Measurements from ENCODE around the gene CLCN3.
"Not testable (repeated sequence)": the region's sequence is repeated elsewhere in the genome, so short reads cannot be mapped to it uniquely, and the experiment has no call there.

CLCN3 gene

DNA sequence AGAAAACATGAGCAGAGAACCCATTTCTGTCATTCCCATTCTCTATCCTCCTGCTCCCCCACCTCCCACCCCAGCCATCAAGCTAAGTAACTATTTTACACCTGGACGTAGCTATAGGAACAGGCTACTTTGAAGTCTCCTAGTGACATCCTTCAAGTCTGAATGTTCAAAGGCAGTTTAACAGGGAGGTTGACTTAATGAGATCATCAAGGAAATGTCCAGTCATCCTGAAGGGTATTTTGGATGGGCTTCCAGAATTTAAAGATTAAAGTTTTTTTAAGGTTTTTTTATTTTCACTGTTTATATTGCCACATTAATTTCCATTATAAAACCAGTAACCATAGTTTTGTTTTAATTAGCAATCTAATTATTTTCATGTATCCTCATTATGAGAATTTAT is 96.3 kb downstream of the CLCN3 start:
- DNase-seq, result no peak

DNA sequence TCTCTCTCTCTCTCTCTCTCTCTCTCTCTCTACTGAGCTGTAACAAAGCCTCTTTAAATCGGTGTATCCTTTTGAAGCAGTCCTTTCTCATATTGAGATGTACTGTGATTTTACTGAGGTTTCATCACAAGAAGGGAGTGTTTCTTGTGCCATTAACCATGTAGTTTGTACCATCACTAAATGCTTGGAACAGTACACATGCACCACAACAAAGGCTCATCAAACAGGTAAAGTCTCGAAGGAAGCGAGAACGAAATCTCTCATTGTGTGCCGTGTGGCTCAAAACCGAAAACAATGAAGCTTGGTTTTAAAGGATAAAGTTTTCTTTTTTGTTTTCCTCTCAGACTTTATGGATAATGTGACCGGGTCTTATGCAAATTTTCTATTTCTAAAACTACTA is 100.2 kb downstream of the CLCN3 start:
- no peak for DNase-seq

DNA sequence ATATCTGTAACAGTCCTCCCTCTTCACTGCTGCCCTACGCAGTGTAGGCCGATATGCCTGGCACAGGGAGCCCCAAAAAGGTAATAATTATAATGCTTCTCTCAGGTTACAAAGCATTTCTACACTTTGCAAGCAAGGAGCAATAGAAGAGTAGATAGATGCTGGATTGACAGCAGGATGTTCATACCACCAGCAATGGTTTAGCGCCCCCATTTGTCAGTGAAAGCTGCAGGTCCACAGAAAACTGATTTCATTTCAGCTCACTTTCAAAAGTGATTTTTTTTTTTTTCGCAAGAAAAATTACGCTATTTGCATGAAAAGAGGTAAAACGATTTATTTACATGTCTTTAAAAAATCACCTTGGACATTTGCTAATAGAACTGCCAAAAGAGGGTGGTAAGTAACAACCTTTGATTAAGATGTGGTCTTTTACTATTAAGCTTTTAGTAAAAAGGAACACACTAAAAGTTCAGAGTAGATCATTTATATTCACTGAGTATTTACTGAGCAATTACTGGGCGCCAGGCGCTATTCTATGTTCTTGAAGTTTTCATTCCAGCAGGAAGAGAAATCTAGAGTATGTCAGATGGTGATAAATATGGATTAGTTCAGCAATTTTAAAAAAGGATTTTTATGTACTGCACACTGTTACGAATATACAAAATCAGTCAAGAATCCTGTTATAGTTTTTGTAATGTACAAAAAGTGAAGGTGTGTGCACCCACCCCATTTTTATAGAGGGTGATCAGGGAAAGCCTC is 103.0 kb downstream of the CLCN3 start:
- no peak for DNase-seq

GRCh38 chr4:169724260-169724659 is 103.9 kb downstream of the CLCN3 start:
- DNase-seq, result no peak

GRCh38 chr4:169727616-169728015 is 107.2 kb downstream of the CLCN3 start:
- DNase-seq, result no peak

DNA sequence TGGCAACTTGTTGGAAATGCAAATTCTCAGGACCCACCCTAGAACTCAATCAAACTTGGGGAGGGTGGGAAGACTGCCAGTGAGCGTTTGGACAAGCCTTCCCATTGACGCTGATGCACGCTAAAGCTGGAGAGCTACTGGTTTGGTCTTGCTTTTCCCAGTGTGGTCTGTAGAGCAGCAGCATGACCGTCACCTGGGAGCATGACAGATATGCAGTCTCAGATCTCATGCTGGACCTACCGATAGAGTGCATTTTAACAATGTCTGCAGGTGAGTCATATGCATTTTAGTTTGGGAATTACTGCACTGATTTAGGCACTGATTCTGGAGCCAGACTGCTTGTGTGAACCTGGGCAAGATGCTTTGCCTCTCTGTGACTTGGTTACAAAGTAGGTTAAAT is 110.2 kb downstream of the CLCN3 start:
- no peak for DNase-seq

DNA sequence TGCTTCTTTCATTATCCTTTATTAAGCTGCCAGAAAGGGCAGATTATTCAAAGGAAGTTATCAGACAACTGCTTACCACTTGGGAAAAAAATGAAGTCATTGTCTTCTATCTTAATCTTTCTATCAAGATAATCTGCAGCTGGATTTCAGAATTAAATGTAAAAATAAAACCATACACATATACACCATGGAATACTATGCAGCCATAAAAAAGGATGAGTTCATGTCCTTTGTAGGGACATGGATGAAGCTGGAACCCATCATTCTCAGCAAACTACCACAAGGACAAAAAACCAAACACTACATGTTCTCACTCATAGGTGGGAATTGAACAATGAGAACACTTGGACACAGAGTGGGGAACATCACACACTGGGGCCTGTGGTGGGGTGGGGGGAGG is 118.2 kb downstream of the CLCN3 start:
- DNase-seq, result not testable (repeated sequence)

DNA sequence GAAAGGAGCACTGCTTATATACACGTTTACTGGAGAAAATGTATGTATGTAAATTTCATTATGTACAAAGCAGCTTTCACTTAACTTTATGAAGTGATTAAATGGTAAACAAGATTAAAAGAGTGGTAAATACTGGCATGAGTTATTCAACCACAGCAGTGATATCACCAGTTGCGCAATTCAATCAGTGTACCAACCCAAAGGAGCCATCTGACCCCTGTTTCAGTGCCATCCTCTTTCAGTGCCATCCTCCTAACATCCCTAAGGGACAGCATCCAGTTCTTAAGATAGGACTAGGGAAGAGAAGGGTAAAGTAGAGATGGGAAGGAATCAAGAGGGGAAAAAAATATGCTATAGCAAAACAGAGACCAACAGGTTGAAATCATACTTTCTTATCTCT is 121.2 kb downstream of the CLCN3 start:
- DNase-seq, result no peak

DNA sequence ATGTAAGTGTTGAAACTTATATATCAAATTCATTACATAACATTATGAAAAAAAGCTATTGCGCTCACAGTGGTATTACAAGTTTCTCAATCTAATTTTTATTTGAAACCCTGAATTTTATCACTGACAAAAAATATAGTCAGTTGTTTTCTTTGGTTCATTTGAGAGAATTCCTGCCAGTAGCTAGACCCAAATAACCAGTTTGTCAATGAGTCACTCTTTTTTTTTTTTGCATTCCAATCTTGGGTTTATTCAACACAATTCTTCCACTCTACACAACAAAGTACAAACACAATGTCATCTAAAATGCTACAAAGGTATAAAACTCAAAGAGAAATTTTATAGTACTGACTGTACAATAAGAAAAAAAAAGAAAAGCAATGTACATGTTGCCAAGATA is 124.2 kb downstream of the CLCN3 start:
- no peak for DNase-seq

GRCh38 chr4:169745291-169745690 is 124.9 kb downstream of the CLCN3 start:
- DNase-seq, result no peak

GRCh38 chr4:169756971-169757574 is 136.7 kb downstream of the CLCN3 start:
- peak; percentile 35 for DNase-seq

GRCh38 chr4:169757575-169758184 is 137.3 kb downstream of the CLCN3 start, which contains the start of gene HPF1:
TSS of gene HPF1 (minus strand) at chr4:169757944. CDS start at chr4:169757877, 67 bp downstream.
- DNase-seq, result peak; percentile 95

DNA sequence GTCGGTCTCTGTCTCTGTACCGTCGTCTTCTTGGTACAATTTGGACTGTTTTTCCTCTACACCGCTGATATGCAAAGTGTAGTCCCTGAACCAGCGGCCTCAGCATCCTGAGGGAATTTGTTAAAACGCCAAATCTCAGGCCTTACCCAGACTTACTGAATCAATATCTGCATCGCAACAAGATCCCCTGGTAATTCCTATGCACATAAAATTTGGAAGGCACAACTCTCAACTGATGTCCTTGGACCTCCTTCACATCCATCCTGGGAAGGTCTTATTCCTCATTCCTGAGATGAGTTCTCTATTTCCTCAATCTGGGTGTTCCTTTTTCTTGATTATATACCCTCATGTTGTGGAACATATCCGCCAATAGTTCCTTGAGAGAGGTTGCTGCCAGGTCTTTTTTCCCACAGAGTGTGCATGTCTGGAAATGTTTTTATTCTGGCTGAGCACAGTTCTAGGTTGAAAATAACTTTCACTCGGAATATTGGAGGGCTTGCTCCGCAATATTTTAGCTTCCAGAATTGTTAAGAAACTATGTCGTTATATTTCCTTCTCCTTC is 138.1 kb downstream of the CLCN3 start:
- no peak for DNase-seq

- no peak for DNase-seq
Measured at GRCh38 chr4:169761846-169762245, 141.5 kb downstream of the CLCN3 start.

DNA sequence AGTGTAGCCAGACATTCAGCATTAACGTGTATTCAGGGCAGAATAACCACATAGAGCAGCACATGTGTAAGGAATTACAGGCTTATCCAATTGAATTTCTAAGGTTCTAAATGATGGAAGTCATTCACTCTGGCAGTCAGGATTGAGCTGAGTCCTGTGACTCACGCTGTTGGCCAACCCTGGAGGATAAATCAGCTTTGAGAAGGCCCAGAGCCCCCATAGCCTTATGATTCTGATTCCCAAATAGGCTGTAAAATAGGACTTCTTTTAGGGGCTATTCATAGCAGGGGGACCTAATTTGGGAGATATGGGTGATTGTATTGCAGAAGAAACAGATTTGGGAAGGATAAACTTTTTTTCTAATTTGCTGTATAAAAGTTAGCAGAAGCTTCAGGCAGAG is 145.5 kb downstream of the CLCN3 start:
- no peak for DNase-seq

- no peak for DNase-seq
Measured at GRCh38 chr4:169766741-169767140, 146.4 kb downstream of the CLCN3 start.

DNA sequence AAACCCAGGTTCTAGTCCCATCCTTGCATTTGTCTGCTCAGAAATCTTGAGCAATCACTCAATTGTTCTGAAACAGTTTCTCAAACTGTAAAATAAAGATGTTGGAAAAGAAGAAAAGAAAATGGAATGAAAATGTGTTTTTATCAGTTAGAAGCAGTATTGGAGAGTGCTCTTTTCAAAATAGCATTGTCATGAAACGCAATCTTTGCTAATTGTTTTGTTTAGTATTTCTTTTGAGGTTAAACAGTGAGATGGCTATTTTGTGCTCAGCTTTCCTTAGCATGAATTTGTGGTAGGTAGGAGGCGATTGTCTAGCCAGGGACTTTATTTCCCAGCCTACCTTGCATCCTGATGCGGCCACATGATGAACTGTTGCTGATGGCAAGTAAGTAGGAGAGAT is 148.0 kb downstream of the CLCN3 start:
- DNase-seq, result no peak

DNA sequence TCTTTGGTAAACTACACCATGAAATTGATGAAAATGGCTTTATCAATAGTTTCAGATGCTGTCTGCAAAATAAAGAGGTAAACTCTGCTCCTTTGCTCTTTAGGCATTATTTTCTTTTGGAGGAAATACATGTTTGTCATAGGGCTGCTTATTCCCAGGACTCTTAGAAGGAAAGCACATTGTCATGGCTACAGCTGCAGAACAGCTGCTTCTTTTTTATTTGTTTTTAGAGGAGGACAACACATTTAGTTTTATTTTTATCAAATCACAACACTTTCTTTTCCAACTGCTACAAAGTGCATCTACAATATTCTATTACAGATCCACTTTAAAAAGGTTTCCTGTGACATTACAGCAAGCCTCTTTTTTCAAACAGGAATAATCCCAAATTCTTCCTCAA is 150.0 kb downstream of the CLCN3 start:
- no peak for DNase-seq

DNA sequence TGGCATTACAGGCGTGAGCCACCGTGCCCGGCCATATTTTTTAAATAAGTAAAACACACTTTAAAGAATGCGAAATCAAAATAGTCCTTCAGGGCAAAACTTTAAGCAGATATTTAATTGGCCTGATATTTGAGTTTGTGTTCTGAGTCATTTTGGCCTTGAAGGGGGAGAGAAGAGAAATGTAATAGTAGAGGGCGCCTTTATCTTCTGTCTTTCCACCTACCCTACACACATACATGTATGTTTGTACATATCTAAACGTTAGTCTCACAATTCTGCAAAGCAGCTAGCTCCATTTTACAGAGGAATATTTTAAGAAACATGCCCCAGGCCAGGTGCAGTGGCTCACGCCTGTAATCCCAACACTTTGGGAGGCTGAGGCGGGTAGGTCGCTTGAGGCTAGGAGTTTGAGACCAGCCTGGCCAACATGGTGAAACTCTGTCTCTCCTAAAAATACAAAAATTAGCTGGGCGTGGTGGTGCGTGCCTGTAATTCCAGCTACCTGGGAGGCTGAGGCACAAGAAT is 151.2 kb downstream of the CLCN3 start:
- not testable (repeated sequence) for DNase-seq

All from activated CD4-positive, alpha-beta T cell treated with anti-CD3 and anti-CD28 coated beads, Interleukin-2, amount 50 U/mL, for 16 hours (primary cell).